Measurements from ENCODE around the gene P4HA1.

GRCh38 chr10:73058057-73058591 lies 38.5 kb downstream of the P4HA1 start:
- TF ChIP-seq CTCF (IDR thresholded peaks at IDR 0.05), result no peak
- no peak for TF ChIP-seq POLR2A (IDR thresholded peaks at IDR 0.05)
